Right lobe of liver (tissue), 4 donors: Measurements from ENCODE around the gene AARS2.

Experiments
- POLR2A ChIP-seq: fragments of 450-650 bp; IDR thresholded peaks from one replicate; pipeline ENCODE4 v1.6.1; 2017; ENCODE audit warnings: antibody characterized with exemption, mild to moderate bottlenecking
- TF ChIP-seq, protein P1 (sequence below), 4 donors: fragments of 200-600 bp in 3 of 4; fragments of 450-650 bp in 1 of 4; IDR thresholded peaks; one replicate each; pipeline versions ENCODE4 v1.5.1 to v1.8.0; 2016 to 2022; ENCODE audit warnings: antibody characterized with exemption in 4 of 4, mild to moderate bottlenecking in 2 of 4
- donor health status: DM: no; HTN: no; CAD: no.
- donor health status: DM: no; HTN: no; CAD: no.
- donor health status: DM: no; HTN: yes; CAD: no.

DNA sequence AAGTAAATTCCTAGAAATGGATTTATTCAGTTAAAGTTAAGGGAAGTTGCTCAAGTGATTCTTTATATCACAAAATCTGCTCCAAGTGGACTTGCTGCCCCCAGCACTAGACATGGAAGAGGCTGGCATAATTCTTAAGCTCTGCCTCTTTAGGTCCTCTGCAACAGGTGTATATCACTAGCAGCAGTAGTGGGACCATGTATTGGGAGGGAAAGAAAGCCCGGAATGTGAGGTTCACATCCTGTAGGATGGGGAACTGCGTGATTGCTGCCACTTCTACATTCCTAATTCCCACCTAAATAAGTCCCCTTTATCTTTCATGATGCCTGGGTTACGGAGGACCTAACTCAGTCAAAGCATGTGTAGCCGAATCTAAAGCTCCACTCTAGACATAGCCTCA is 42.5 kb upstream of the AARS2 start:
- TF ChIP-seq, protein P1, sequence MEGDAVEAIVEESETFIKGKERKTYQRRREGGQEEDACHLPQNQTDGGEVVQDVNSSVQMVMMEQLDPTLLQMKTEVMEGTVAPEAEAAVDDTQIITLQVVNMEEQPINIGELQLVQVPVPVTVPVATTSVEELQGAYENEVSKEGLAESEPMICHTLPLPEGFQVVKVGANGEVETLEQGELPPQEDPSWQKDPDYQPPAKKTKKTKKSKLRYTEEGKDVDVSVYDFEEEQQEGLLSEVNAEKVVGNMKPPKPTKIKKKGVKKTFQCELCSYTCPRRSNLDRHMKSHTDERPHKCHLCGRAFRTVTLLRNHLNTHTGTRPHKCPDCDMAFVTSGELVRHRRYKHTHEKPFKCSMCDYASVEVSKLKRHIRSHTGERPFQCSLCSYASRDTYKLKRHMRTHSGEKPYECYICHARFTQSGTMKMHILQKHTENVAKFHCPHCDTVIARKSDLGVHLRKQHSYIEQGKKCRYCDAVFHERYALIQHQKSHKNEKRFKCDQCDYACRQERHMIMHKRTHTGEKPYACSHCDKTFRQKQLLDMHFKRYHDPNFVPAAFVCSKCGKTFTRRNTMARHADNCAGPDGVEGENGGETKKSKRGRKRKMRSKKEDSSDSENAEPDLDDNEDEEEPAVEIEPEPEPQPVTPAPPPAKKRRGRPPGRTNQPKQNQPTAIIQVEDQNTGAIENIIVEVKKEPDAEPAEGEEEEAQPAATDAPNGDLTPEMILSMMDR (IDR thresholded peaks at IDR 0.05), result no peak
- TF ChIP-seq POLR2A, result no peak
